D341Med (cell line): ENCODE results near the gene CDIPT.

Experiments
- DNase-seq: peaks from one replicate; pipeline ENCODE4 v3.0.0; 2012; ENCODE audit warnings: low spot score

The CDIPT gene

DNA sequence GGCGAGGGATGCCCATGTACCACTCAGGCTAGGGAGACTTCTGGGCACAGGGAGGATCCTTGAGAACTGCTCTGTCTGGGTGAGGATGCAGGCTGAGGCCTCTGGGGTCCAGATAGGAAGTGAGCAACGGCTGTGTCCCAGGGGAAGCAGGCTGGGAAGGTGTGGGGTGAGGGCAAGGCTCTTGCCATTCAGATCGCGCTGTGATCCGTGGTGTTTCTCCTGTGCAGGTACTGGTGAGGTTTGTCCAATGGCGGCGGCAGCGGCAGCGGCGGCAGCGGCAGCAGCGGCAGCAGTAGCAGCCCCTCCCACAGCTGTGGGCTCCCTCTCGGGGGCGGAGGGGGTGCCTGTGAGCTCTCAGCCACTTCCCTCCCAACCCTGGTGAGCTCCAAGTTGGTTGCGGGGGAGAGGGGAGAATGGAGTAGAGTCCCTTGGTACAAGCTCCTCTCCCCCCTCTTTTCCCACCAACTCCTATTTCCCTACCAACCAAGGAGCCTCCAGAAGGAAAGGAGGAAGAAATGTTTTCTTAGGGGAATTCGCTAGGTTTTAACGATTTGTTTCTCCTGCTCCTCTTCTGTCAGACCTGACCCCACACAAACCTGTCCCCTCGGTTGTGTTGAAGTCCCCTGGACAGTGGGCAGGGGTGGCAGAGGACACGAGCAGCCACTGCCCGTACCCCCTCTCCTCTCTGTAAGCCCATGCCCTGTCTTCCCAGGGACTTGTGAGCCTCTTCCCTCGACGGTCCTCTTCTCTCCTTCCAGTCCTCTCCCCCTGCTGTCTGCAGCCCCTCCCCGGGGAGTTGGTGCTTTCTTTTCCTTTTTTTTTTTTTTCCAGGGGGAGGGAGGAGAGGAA is 53.0 kb downstream of the CDIPT start:
- DNase-seq, result no peak

DNA sequence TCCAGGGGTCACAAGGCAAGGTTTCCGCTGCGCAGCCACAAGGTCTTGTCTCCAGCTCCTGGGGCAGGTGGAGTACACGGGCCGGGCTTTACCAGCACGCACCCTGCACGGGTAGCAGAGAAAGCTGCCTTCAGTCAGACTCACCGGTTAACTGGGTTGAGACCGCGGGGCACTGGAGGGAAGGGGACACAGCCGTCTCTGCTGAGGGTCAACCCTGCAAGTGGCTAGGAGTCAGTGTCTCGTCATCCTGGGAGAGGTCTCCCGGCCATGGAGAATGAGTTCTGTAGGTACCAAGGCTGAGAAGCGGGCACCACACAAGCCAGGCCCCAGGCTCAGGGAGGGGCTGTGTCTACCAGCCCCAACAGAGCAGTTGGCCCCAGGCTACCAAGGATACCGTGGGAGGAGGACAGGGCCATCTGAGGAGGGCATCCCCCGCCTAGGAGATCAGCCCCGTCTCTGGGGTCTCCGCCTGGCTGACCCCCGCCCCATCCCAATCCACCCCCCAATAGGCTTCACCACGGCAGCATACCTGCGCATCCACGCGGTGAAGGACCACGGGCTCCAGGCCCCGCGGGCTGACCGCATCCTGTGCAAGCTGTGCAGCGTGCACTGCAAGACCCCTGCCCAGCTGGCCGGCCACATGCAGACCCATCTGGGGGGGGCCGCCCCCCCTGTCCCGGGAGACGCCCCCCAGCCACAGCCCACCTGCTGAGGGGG is 53.8 kb downstream of the CDIPT start:
- no peak for DNase-seq
